Stimulated activated CD4-positive, alpha-beta T cell treated with anti-CD3 and anti-CD28 coated beads, Interleukin-2, amount 100 ng/mL, for 48 hours (primary cell): ENCODE data around the gene COL23A1.

Experiments used
- DNase-seq, 2 donors: peaks; one replicate each; pipeline ENCODE4 v3.0.0-alpha.2; 2020

COL23A1 gene

DNA sequence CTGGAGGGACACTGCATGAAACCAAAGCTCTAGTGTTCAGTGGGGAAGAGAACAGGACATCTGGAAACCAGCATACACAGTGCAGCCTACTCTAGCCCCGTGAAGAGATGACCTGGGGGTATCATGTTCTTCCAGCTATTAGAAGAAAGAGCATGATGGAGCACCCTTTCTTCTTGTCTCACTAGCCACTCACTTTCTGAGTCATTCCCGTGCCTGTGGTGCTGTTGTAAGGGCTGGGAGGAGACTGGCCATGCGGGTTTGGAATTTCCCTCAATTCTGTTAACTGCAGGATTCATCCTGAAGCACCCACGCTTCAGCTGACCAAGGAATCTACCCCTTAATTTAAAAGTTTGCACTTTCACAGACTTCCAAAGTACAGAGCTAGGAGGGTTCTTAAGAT is 137.0 kb downstream of the COL23A1 start:
- DNase-seq: no peak

GRCh38 chr5:178450121-178451028 is 139.8 kb downstream of the COL23A1 start:
- DNase-seq: no peak

GRCh38 chr5:178449163-178450070 is 140.8 kb downstream of the COL23A1 start:
- DNase-seq: no peak

GRCh38 chr5:178445534-178445933 is 144.7 kb downstream of the COL23A1 start:
- DNase-seq: no peak

DNA sequence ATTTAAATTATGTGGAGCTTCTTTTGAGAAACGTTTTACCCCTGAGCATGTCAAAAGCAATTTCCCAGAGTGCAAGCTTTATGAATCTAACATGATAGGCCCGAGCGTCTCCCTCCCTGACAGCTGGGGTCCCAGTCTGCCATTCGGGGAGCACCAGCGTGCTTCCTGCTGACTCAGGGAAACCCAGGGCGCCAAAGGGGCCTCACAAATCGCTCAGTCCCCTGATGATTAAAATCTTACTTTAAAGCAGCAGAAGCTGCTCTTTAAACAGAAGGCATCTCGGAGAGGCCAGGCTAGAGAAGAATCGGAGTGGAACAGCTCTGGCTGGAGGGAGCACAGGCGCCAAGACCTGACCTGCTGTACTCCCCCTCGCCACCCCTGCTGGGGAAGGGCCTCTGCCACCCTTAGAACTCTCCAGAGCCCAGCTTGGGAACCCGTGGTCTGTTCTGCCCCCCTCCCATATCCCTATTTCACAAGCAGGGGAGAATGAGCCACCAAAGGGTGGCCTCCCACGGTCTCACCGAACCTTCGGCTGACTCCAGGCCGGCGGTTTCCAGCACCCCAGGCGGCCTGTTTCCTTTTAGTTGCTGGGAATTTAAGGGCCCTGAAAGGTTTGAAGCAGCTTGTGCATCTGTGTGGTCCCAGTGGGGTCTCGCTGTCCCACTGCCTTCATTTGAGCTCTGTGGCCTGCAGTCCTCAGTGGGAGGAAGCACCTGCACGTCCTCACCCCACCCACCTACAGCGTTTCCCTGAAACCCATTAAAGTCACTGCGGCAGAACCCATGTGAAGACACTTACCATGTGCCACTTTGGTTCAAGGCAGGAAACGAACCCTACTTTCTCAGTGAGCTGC is 147.6 kb downstream of the COL23A1 start:
- DNase-seq: no peak

- DNase-seq: no peak
These were observed 148.5 kb downstream of the COL23A1 start for GRCh38 chr5:178441486-178442270.

- no peak for DNase-seq
These were observed 150.0 kb downstream of the COL23A1 start for GRCh38 chr5:178440181-178440580.

GRCh38 chr5:178439493-178440180 is 150.6 kb downstream of the COL23A1 start:
- DNase-seq: no peak

- no peak for DNase-seq
These were observed 151.4 kb downstream of the COL23A1 start for GRCh38 chr5:178438796-178439195.

DNA sequence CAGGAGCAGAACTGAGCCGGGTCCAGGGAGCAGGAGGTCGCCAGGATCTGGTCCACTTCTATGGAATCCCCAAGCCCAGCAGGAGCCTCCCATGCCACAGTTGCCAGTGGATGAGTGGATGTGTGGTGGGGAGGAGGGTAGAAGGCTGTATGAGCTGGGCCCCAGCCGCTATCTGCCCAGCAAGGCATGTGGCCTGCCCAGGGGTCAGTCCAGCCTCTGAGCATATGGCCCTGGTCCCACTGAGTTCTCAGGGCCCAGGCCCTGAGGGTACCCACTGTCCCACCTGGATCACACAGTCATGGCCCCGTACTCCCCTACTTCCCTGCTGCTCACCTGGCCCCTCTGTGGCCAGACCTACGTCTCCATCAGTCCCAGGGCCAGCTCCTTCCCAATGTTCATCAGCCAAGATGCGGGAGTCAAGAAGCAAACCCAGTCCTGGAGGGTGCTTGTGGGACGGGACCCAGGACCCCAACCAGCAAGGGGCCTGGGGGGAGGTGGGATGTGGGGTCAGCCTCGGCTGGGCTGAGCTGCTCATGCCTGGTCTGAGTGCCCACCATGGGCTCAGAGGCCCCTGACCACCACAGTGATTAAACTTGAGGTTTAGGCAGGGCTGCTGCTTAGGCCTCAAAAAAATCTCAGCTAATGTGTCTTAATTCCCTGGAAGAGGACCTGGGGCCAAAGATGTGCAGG is 152.7 kb downstream of the COL23A1 start:
- no peak for DNase-seq

GRCh38 chr5:178436326-178436940 is 153.8 kb downstream of the COL23A1 start:
- no peak for DNase-seq

DNA sequence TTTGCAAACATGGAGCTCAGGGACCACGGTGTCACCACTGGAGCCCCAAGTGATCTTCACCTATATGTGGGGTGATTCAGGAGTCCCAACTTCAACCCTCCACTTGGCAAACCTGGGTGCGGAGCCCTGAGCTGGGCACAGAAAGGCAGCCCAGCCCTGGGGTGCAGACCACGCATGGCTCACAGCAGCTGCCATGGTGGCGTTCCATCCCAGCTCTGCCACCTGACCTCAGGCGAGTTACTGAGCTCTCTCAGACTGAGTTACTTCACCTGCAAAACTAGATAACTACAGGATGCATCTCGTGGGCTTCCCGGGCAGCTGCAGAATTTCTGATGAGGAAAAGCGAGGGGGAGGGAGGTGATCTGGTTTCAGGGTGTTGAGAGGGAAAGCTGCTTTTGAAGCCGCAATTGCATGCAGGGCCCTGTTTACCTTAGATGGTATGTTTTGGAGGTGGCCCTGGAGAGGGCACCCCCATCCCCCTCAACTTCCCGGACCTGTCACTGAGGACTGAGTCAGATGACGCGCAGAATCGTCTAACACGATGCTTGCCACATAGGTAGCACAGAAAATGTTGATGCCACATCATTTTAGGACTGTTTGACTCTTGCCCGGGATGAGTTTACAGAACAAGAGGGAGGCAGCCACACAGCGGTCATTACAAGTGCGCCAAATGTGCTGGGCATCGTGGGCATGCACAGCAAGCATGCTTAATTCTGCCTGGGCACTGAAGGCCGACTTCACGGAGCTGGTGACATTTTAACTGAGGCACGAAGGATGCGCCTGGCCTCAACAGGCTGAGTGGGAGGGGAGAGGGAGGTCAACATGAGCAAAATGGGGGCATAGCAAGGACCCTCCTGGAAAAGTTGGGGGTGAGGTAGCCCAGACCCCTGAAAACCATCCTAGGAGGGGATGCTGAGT is 154.6 kb downstream of the COL23A1 start:
- no peak for DNase-seq

DNA sequence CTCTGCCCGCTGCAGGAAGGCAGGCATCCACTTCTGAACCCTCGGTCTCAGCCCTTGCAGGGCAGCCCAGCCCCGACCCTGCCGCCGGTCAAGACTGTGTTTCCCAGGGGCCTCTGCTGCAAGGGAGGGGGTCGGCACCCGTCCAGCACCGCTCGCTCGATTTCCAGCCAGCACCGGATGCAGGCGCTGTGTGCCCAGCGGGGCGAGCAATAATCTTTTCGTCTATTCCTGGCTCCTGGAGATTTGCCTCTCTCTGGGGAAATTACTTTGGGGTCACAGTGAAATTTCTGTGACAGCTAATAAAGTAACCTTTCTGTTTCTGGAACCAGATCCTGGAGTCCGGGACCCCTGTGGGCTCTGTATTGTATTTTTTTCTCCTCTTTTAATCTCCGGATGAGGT is 155.3 kb downstream of the COL23A1 start:
- DNase-seq: no peak

- no peak for DNase-seq
These were observed 156.0 kb downstream of the COL23A1 start for GRCh38 chr5:178434016-178434761.

DNA sequence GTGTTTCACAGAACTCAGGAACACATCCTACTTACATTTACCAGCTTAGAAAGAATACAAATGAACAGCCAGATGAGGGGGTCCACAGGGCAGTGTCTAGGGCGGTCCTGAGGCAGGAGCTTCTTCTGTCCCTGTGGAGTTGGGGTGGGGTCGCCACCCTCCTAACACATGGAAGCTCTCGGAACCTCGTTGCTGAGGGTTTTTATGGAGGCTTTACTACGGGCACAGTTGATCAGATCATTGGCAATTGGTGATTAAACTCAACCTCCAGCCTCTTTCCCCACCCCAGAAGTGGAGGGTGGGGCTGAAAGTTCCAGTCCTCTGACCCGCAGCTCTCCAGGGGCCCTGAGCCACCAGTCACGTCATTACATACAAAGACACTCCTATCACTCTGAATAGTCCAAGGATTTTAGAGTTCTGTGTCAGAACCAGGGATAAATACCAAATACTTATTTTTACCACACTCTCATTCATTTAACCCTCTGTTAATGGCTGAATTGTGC is 156.9 kb downstream of the COL23A1 start:
- no peak for DNase-seq

GRCh38 chr5:178432421-178433272 is 157.5 kb downstream of the COL23A1 start:
- DNase-seq: no peak

- DNase-seq: no peak
These were observed 158.4 kb downstream of the COL23A1 start for GRCh38 chr5:178431782-178432165.
